GM19455 (cell line): ENCODE results near the gene NR2C1.
"Not testable (repeated sequence)": the region's sequence is repeated elsewhere in the genome, so short reads cannot be mapped to it uniquely, and the experiment has no call there.

ENCODE experiments used
- ATAC-seq: cut with Tn5 transposase; IDR thresholded peaks from one replicate; pipeline ENCODE4 v1.9.1; 2021; ENCODE audit not compliant: unreplicated experiment

The NR2C1 gene

GRCh38 chr12:95072900-95073697, at the start of gene NR2C1:
Gene NR2C1 (minus strand): TSS chr12:95073618. CDS start chr12:95067384, 6,234 bp downstream.
- ATAC-seq: peak; percentile 93

DNA sequence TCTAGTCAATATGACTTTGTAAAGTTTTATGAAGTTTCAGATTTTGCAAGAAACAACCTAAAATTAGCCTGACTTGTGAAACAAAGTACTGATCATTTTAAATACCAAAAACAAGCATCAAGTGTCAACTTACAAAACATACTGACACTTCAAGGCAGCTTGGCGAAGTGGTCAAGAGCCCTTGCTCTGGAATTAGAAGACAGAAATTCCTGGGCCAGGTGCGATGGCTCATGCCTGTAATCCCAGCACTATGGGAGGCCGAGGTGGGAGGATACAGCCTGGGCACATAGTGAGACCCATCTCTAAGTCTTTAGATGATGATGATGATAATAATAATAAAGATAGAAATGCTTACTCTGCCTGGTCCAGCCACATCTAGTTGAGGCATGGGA, 45.4 kb upstream of the NR2C1 start:
- ATAC-seq: no peak

GRCh38 chr12:95118138-95118787, 44.8 kb upstream of the NR2C1 start:
- ATAC-seq: no peak

GRCh38 chr12:95117178-95117599, 43.8 kb upstream of the NR2C1 start:
- ATAC-seq: peak; percentile 73

DNA sequence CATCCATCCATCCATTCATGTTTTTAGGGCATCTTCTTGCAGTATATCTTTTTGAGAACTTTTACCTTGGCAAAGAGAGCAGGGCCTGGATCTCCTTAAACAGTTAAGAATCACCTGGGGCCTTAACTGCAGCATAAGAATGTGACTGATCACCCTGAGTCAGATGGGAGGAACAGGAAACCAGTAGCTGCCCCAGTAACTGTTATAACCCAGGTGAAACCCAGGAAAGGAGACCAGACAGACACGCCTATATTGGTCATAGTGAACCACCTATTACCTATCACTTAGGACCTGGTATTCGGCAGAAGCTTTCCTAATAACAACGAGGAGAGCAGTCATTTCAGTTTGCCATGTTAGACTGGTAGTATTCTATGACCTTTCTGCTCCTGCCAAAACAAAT, 43.4 kb upstream of the NR2C1 start:
- peak; percentile 50 for ATAC-seq

DNA sequence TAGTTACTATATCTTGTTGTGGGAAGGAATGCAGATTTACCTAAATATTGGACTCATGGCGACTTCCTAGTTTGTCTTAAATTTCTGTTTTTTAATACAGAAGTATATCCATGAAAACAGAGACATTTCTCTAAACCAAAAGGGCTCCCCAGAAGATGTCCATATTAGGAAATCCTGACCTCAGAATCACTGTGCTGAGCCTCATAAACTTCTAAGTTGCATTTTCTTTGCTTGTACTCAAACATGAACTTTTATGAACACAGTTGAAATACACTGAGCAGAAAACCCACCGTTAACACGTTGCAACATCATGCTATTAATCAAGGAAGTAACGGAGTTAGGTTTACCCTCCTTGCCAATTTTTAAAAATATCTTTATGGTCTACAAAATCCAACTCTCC, 42.9 kb upstream of the NR2C1 start:
- ATAC-seq: no peak

- ATAC-seq: no peak
Measured at GRCh38 chr12:95115641-95116040, 42.2 kb upstream of the NR2C1 start.

GRCh38 chr12:95114766-95115405, 41.5 kb upstream of the NR2C1 start:
- no peak for ATAC-seq

- no peak for ATAC-seq
Measured at GRCh38 chr12:95107362-95107761, 33.9 kb upstream of the NR2C1 start.

GRCh38 chr12:95105540-95105939, 32.1 kb upstream of the NR2C1 start:
- ATAC-seq: no peak

- no peak for ATAC-seq
Measured at GRCh38 chr12:95104919-95105452, 31.6 kb upstream of the NR2C1 start.

DNA sequence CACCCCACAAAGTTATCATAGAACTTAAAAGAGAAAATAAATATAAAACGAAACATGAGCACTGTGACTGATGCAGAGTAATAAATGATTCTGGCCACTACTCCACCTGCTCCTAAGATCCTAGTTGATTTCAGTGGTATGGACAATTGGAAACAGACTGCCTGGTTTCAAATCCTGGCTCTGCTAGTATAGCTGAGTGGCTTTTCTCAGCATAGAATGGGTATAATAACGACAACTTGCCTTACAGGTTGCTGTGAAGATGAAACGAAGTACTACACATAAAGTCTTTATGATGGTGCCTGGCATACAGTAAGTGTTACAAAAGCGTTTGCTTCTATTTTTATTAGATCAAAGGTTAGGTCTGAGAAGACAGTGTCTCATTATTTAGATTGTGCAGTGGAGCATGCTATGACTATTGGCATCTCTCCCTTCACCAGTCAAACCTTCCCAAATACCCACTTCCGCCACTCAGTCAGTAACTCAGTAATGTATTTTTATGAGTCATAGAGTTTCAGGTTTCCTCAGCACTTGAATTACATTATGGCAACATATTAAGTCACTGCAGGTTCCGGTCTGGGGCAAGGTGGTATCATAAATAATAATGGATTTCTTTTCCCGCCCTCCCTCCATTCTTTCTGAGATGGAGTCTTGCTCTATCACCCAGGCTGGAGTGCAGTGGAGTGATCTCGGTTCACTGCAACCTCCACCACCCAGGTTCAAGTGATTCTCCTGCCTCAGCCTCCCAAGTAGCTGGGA, 29.7 kb upstream of the NR2C1 start:
- ATAC-seq: peak; percentile 95

GRCh38 chr12:95101957-95102356, 28.5 kb upstream of the NR2C1 start:
- not testable (repeated sequence) for ATAC-seq

- no peak for ATAC-seq
Measured at GRCh38 chr12:95100264-95101190, 27.1 kb upstream of the NR2C1 start.

- no peak for ATAC-seq
Measured at GRCh38 chr12:95099270-95099790, 25.9 kb upstream of the NR2C1 start.

DNA sequence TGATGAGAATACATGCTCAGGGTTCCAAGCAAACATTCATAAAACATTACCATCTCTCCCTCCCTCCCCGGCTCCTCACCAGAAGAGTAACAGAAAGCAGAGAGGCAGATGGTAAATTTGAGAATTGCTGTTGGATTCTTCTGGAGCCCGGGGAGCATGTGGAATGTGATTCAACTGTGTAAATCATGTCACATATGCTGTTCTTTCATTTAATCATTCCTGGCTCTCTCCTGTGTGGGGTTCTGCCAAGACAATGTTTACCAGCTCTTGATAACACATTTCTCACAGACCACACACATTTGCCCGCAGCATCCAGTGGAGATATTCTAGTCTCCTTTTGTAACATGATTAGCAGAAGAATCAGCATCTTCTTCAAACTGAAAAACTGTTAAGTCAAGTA, 23.4 kb upstream of the NR2C1 start:
- no peak for ATAC-seq

DNA sequence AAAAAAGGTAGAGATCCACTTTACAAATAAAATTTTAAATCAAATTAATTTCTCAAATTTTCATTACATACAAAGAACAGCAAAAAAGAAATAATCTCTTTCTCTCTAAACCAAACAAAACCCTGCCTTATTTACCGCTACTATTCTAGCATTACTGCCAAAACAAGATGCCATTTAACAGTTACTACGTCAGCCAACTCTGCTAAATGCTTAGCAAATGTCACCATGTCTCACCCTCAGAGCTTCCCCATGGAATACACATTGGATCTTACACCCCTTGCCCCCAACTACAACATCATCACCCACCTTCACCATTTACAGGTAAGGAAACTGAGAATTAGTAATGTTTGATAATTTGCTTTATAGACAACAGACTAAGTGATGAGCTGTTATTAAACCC, 23.0 kb upstream of the NR2C1 start:
- no peak for ATAC-seq

GRCh38 chr12:95095866-95096265, 22.4 kb upstream of the NR2C1 start:
- ATAC-seq: not testable (repeated sequence)

- ATAC-seq: no peak
Measured at GRCh38 chr12:95089462-95089861, 16.0 kb upstream of the NR2C1 start.

GRCh38 chr12:95088379-95088778, 15.0 kb upstream of the NR2C1 start:
- ATAC-seq: peak; percentile 71
